Mesodermal cell (in vitro differentiated cells): ENCODE results near the gene ANKRD36.
"Not testable (repeated sequence)": the region's sequence is repeated elsewhere in the genome, so short reads cannot be mapped to it uniquely, and the experiment has no call there.

Source experiments
- H3K27ac ChIP-seq: 2 replicates; pipeline ENCODE4 v1.7.0; 2013; ENCODE audit warnings: mild to moderate bottlenecking, low read depth, low read length, moderate library complexity; ENCODE audit not compliant: severe bottlenecking
- H3K36me3 ChIP-seq: 2 replicates; pipeline ENCODE4 v1.7.1; 2013; ENCODE audit warnings: mild to moderate bottlenecking, low read length, moderate library complexity; ENCODE audit not compliant: control insufficient read depth, insufficient read depth
- H3K4me1 ChIP-seq: one replicate; pipeline ENCODE4 v1.7.1; 2013; ENCODE audit warnings: mild to moderate bottlenecking, low read length; ENCODE audit not compliant: insufficient read depth, control insufficient read depth, poor library complexity, severe bottlenecking
- H3K4me3 ChIP-seq: 2 replicates; pipeline ENCODE4 v1.7.0; 2013; ENCODE audit warnings: low read length, control low read depth, mild to moderate bottlenecking; ENCODE audit not compliant: insufficient read depth, poor library complexity, severe bottlenecking; ENCODE audit errors: extremely low read depth
- H3K9me3 ChIP-seq: 2 replicates; pipeline ENCODE4 v1.7.1; 2013; ENCODE audit warnings: mild to moderate bottlenecking, low read length, moderate library complexity; ENCODE audit not compliant: control insufficient read depth
- WGBS, 2 experiments: methylation state at CpG; one replicate each; pipeline ENCODE4 v1.1.5; 2013; ENCODE audit warnings: missing lambda C conversion rate in 2 of 2; ENCODE audit not compliant: insufficient coverage in 2 of 2; 5-methylcytosine and 5-hydroxymethylcytosine counted together

The ANKRD36 gene

DNA sequence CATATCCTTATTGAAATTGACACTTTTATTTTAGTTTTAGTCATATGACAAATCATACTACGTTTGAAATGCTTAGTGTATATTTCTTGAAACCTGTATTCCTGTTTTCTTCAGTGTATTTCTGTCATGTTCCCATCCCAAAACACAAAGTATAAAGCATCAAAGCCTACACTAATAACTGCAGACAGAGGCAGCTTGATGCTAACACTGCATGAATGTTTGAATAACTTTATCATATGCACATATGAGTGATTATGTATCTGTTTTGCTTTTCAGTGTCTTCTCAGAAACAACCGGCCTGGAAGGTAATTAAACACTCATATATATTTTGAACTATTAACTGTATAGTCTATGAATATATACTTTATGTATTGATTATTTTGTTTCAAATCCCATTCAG is 102.1 kb downstream of the ANKRD36 start:
- no CpG with 5 or more reads among the region's 2 CpGs for WGBS, 2 experiments
- not testable (repeated sequence) for H3K9me3 ChIP-seq, H3K4me1 ChIP-seq, H3K4me3 ChIP-seq, H3K27ac ChIP-seq, H3K36me3 ChIP-seq

DNA sequence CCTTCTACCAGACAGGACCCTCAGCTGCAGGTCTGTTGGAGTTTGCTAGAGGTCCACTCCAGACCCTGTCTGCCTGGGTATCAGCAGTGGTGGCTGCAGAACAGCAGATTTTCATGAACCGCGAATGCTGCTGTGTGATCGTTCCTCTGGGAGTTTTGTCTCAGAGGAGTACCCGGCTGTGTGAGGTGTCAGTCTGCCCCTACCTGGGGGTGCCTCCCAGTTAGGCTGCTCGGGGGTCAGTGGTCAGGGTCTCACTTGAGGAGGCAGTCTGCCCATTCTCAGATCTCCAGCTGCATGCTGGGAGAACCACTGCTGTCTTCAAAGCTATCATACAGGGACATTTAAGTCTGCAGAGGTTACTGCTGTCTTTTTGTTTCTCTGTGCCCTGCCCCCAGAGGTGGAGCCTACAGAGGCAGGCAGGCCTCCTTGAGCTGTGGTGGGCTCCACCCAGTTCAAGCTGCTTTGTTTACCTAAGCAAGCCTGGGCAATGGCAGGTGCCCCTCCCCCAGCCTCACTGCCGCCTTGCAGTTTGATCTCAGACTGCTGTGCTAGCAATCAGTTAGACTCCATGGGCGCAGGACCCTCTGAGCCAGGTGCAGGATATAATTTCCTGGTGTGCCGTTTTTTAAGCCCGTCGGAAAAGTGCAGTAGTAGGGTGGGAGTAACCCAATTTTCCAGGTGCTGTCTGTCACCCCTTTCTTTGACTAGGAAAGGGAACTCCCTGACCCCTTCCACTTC is 118.1 kb downstream of the ANKRD36 start:
- H3K4me1 ChIP-seq, H3K27ac ChIP-seq, H3K9me3 ChIP-seq, H3K4me3 ChIP-seq: not testable (repeated sequence)
- H3K36me3 ChIP-seq, result peaks cover 11% of the 10 kb centered on the region
- 95% methylated on average over 6 to 10 of the region's 10 CpGs for WGBS, 2 experiments

DNA sequence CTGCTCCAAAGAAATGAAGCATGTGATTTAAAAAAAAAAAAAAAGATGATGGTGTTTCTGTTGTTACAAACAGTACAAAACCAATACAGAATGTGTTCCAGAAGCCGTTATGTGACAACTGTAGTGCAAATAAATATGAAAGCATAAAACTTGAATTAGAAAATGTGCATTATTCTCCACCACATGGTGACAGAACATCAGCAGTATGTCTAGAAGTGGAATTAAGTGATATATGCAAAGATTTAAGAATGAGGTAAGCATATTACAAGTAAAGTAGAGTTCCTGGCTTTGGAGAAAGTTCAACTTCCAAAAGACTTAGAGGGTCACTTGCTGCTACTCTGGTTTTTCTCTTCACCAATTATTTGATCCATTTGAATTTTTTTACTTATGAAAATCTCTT is 120.0 kb downstream of the ANKRD36 start:
- H3K9me3 ChIP-seq, H3K4me1 ChIP-seq, H3K27ac ChIP-seq, H3K4me3 ChIP-seq: not testable (repeated sequence)
- peaks cover 11% of the 10 kb centered on the region for H3K36me3 ChIP-seq
- WGBS, 2 experiments, result no CpG with 5 or more reads among the region's 1 CpG

DNA sequence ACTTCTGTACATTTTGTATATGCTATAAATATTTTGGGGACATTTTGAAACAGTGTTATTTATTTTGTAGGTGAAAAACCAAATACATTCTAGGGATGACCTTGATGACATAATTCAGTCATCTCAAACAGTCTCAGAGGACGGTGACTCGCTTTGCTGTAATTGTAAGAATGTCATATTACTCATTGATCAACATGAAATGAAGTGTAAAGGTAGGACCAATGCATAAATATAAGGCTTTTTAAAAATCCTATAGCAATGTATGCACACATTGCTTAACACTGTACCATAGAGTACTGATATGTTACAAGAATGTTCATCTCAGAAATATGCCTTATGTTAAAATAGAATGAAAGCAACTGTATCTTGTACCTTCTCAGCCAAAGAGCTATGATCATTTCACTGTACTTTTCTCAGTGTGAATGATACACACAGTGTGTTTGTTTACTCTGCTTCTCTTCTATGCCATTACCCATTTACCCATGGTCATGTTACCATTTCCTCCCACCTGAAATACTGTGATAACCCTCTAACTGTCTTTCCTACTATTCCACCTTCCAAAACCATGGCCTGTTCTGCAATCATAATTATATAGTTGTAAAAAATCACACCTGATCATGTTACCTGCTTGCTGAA is 120.8 kb downstream of the ANKRD36 start:
- not testable (repeated sequence) for H3K27ac ChIP-seq, H3K4me1 ChIP-seq, H3K9me3 ChIP-seq, H3K4me3 ChIP-seq
- H3K36me3 ChIP-seq, result peaks cover 11% of the 10 kb centered on the region
- no CpG with 5 or more reads among the region's 2 CpGs for WGBS, 2 experiments

- not testable (repeated sequence) for H3K36me3 ChIP-seq
- WGBS, 2 experiments, result 100% methylated on average over 1 of the region's 4 CpGs; no CpG with 5 or more reads in 1 of the 2 experiments
These were observed 148.2 kb downstream of the ANKRD36 start for GRCh38 chr2:97261192-97261591.

DNA sequence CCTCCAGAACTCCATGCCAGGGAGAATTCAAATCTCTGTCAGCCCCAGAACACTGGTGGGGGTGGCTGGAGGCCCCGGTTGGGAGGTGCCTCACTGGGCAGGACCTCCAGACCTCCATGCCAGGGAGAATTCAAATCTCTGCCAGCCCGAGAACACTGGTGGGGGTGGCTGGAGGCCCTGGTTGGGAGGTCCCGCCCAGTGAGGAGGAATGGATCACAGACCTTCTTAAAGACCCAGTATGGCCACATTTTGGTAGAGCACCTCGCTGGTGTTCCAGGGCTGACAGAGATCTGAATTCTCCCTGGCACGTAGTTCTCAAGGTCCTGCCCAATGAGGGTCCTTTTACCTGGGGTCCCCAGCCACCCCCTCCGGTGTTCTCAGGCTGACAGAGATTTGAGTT is 153.5 kb downstream of the ANKRD36 start:
- H3K4me3 ChIP-seq, H3K4me1 ChIP-seq, H3K9me3 ChIP-seq, H3K36me3 ChIP-seq, H3K27ac ChIP-seq: not testable (repeated sequence)
- no CpG with 5 or more reads among the region's 6 CpGs for WGBS, 2 experiments

More at GRCh38 chr2:97261192-97261591, 148.2 kb downstream of the ANKRD36 start:
- not testable (repeated sequence) for H3K4me1 ChIP-seq, H3K4me3 ChIP-seq, H3K27ac ChIP-seq, H3K9me3 ChIP-seq

- no peaks in the 10 kb centered on the region for H3K4me1 ChIP-seq
- H3K9me3 ChIP-seq, result peaks cover 8% of the 10 kb centered on the region
- no peaks in the 10 kb centered on the region for H3K36me3 ChIP-seq
- H3K4me3 ChIP-seq, result no peak overlapping the region
- 93 to 97% methylated on average over 10 of the region's 10 CpGs for WGBS, 2 experiments
- no peak overlapping the region for H3K27ac ChIP-seq
These were observed 154.6 kb downstream of the ANKRD36 start for GRCh38 chr2:97267411-97268074.

DNA sequence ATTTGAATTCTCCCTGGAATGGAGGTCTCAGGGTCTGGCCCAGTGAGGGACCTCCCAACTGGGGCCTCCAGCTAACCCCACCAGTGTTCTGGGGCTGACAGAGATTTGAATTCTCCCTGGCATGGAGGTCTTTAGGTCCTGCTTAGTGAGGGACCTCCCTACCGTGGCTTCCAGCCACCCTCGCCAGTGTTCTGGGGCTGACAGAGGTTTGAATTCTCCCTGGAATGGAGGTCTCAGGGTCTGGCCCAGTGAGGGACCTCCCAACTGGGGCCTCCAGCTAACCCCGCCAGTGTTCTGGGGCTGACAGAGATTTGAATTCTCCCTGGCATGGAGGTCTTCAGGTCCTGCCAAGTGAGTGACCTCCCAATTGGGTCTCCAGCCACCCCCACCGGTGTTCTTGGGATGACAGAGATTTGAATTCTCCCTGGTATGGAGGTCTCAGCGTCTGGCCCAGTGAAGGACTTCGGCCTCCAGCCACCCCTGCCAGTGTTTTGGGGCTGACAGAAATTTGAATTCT is 155.2 kb downstream of the ANKRD36 start:
- not testable (repeated sequence) for H3K36me3 ChIP-seq, H3K4me3 ChIP-seq, H3K27ac ChIP-seq, H3K4me1 ChIP-seq, H3K9me3 ChIP-seq
- 97% methylated on average over 3 to 4 of the region's 6 CpGs for WGBS, 2 experiments

DNA sequence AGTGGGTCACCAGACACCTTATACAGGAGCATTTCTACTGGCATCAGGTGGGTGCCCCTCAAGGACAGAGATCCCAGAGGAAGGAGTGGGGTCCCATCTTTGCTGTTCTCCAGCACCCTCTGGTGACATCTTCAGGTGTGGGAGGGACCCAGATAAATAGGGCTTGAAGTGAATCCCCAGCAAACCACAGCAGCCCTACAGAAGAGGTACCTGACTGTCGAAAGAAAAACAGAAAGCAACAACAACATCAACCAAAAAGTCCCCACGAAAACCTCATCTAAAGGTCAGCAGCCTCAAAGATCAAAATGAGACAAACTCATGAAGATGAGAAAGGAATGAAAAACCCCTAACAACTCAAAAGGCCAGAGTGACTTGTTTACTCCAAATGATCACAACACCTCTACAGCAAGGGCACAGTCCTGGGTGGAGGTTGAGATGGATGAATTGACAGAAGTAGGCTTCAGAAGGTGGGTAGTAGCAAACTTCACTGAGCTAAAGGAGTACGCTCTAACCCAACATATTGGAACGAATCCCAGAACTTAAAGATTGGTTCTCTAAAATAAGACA is 163.4 kb downstream of the ANKRD36 start:
- not testable (repeated sequence) for H3K4me1 ChIP-seq, H3K4me3 ChIP-seq, H3K27ac ChIP-seq, H3K9me3 ChIP-seq, H3K36me3 ChIP-seq
- no CpG with 5 or more reads among the region's 4 CpGs for WGBS, 2 experiments

- not testable (repeated sequence) for H3K4me1 ChIP-seq, H3K4me3 ChIP-seq, H3K36me3 ChIP-seq, H3K27ac ChIP-seq, H3K9me3 ChIP-seq
- WGBS, 2 experiments, result no CpG with 5 or more reads among the region's 2 CpGs
These were observed 172.2 kb downstream of the ANKRD36 start for GRCh38 chr2:97285187-97285586.
